ENCODE results near the gene TALDO1.
A peak's percentile ranks its signal among the peaks of the same experiment; 100 is the strongest.
"Not testable (repeated sequence)": the region's sequence is repeated elsewhere in the genome, so short reads cannot be mapped to it uniquely, and the experiment has no call there.

TALDO1 gene

GRCh38 chr11:719214-720016, 27.8 kb upstream of the TALDO1 start:
- DNase-seq = no peak

- no peak for DNase-seq
Measured at GRCh38 chr11:720017-720641, 27.1 kb upstream of the TALDO1 start.

GRCh38 chr11:720642-721246, 26.5 kb upstream of the TALDO1 start:
- DNase-seq = peak; percentile 28

GRCh38 chr11:721247-721740, 26.0 kb upstream of the TALDO1 start:
- no peak for DNase-seq

GRCh38 chr11:721741-722345, 25.4 kb upstream of the TALDO1 start:
- DNase-seq = peak; percentile 73

- DNase-seq = no peak
Measured at GRCh38 chr11:722346-722811, 24.9 kb upstream of the TALDO1 start.

- DNase-seq = peak; percentile 69
Measured at GRCh38 chr11:723120-723883, 24.0 kb upstream of the TALDO1 start.

- DNase-seq = no peak
Measured at GRCh38 chr11:724049-724777, 23.1 kb upstream of the TALDO1 start.

- no peak for DNase-seq
Measured at GRCh38 chr11:724778-725386, 22.4 kb upstream of the TALDO1 start.

GRCh38 chr11:725624-726202, 21.6 kb upstream of the TALDO1 start:
- peak; percentile 17 for DNase-seq

- DNase-seq = peak; percentile 70
Measured at GRCh38 chr11:726278-727220, 20.7 kb upstream of the TALDO1 start.

- DNase-seq = no peak
Measured at GRCh38 chr11:727281-727701, 20.0 kb upstream of the TALDO1 start.

GRCh38 chr11:727859-728748, 19.2 kb upstream of the TALDO1 start:
- DNase-seq = peak; percentile 84

- no peak for DNase-seq
Measured at GRCh38 chr11:728901-729491, 18.3 kb upstream of the TALDO1 start.

- no peak for DNase-seq
Measured at GRCh38 chr11:729492-730074, 17.7 kb upstream of the TALDO1 start.

- no peak for DNase-seq
Measured at GRCh38 chr11:733072-733471, 14.2 kb upstream of the TALDO1 start.

GRCh38 chr11:734541-734940, 12.7 kb upstream of the TALDO1 start:
- DNase-seq = not testable (repeated sequence)

- peak; percentile 27 for DNase-seq
Measured at GRCh38 chr11:737366-737765, 9.9 kb upstream of the TALDO1 start.
